Heart right ventricle (tissue), 16 donors: Measurements from ENCODE around the gene ITGA2. TPM values are rescaled to one million over a fixed set of nuclear protein-coding genes. Genes with fewer than 3 reads are reported as not detected.

Source experiments
- ATAC-seq, 8 donors: fragments of 200-7000 bp; cut with Tn5 transposase; one replicate each; pipeline ENCODE4 v1.9.1; 2020; ENCODE audit warnings: mild to moderate bottlenecking in 8 of 8, moderate library complexity in 8 of 8, moderate number of reproducible peaks in 1 of 8
- DNase-seq, 2 donors: peaks; one replicate each; pipeline ENCODE4 v3.0.0-alpha.2; 2020
- H3K27ac ChIP-seq, 10 donors: fragments of 200-600 bp; sonication (generic) in 2 of 10; one replicate each; pipeline versions ENCODE4 v1.5.0 to v1.8.0; 2020 to 2022; ENCODE audit warnings: mild to moderate bottlenecking in 3 of 10
- H3K27me3 ChIP-seq, 7 donors: fragments of 200-600 bp; one replicate each; pipeline ENCODE4 v1.8.0; 2021 to 2022; ENCODE audit warnings: mild to moderate bottlenecking in 2 of 7
- H3K36me3 ChIP-seq, 9 donors: fragments of 200-600 bp; sonication (generic) in 1 of 9; one replicate each; pipeline versions ENCODE4 v1.5.0 to v1.8.0; 2020 to 2022; ENCODE audit warnings: mild to moderate bottlenecking in 2 of 9
- H3K4me1 ChIP-seq, 9 donors: fragments of 200-600 bp; sonication (generic) in 1 of 9; one replicate each; pipeline versions ENCODE4 v1.5.0 to v1.8.0; 2020 to 2022; ENCODE audit warnings: mild to moderate bottlenecking in 4 of 9
- H3K4me3 ChIP-seq, 10 donors: fragments of 200-600 bp; sonication (generic) in 2 of 10; one replicate each; pipeline versions ENCODE4 v1.5.0 to v1.8.0; 2020 to 2022; ENCODE audit warnings: mild to moderate bottlenecking in 7 of 10, moderate library complexity in 2 of 10
- H3K9me3 ChIP-seq, 11 donors: fragments of 200-600 bp in 10 of 11; sonication (generic) in 2 of 11; one replicate each; pipeline versions ENCODE4 v1.5.0 to v1.8.0; 2013 to 2022; ENCODE audit warnings: mild to moderate bottlenecking in 2 of 11, control low read depth in 1 of 11, moderate library complexity in 1 of 11
- WGBS, 2 donors: extraction: QIAGEN DNeasy Blood & Tissue Kit; methylation state at CpG; one replicate each; pipeline ENCODE4 v1.1.7; 2013; ENCODE audit warnings: inconsistent platforms in 1 of 2; 5-methylcytosine and 5-hydroxymethylcytosine counted together
- intact Hi-C, 10 donors: fragments of 100-400 bp; cut with DNase I; formaldehyde crosslinking; loops; one replicate each; pipeline versions ENCODE4 v1.11.1 to v1.14.2; 2022
- polyA plus RNA-seq, 2 donors: library from polyadenylated mRNA; stranded (reverse); fragments of 200-250 nt; gene quantifications; one replicate each; pipeline ENCODE4 v1.2.3, GENCODE V29; 2013
- total RNA-seq, 10 donors: library from RNA; stranded (reverse); fragmentation: NEBNext Ultra II Directional in 3 of 10; extraction: Animal tissue kit (Norgen Biotek cat#: 25700) in 3 of 10; gene quantifications; one replicate each; pipeline versions ENCODE4 v1.2.1 to v1.2.4, GENCODE V29; 2021 to 2023
- TF ChIP-seq, protein P1 (sequence below), 9 donors: fragments of 200-600 bp; sonication (generic) in 2 of 9; IDR thresholded peaks; one replicate each; pipeline versions ENCODE4 v1.5.0 to v1.8.0; 2021 to 2022; ENCODE audit warnings: antibody characterized with exemption in 9 of 9, mild to moderate bottlenecking in 5 of 9, moderate library complexity in 1 of 9
- donor health status: Arrhythmogenic right ventricular cardiomyopathy.
- donor health status: ischemic (EF 13 %, LVEDD 7.1; RV severe dilation, severe dysfunction).
- donor health status: healthy with polysubstance abuse.
- donor health status: DM: no; HTN: yes; CAD: no.
- donor health status: DM: no; HTN: no; CAD: no.
- donor health status: ischemic (EF 25% LVEDD 6.9; RV normal size, moderate dysfunction).
- donor health status: ischemic (EF 25% LVEDD 5.7; RV mildly dilated, moderate dysfunction).
- donor health status: healthy.
- donor health status: DM: yes; HTN: yes; CAD: no.
- donor health status: Ischemic cardiomyopathy.
- donor health status: ischemic (EF 35%, LVEDD 5.7; RV mildly dilated, moderate dysfunction).
- donor health status: nonischemic (EF 11% LVEDD 7.7; RV severe dilation, severe dysfunction).
- donor health status: DM: yes; HTN: yes; CAD: no.
- donor health status: PGD.
- donor health status: ischemic (EF 29% LVEDD 5.4; RV normal size, mild dysfunction).
- donor health status: nonischemic (EF 23%, LVEDD 6.1; RV moderate dilation, normal function).

ITGA2 gene
- total and polyA plus RNA-seq, 12 donors, result 0.22 to 9.4 (median 0.92) TPM

DNA sequence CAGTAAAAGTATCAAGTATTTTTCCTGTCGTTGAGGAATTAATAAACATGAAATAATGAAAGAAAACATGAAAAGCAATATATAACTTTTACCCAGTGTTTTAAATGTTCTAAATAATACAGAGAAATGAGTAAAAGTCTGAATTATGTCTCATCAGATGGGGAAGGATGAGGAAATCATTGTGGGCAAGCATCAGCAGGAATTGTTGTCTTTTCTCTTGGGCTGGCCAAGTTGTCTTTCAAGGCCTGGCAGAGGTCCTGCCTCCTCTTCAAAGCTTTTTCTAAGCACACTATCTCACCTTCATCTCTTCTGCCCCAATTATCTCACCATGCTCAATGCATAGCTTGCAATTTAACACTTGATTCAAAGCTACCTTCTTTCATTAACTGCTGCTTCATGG, 78.5 kb downstream of the ITGA2 start:
- WGBS, 2 donors, result 0 to 44% methylated on average over 1 of the region's 1 CpG
- H3K36me3 ChIP-seq, result peaks cover 0 to 16% (median 0%) of the 10 kb centered on the region in 9 donors
- no peak for DNase-seq
- no peaks in the 10 kb centered on the region for H3K27me3 ChIP-seq
- intact Hi-C loops, result no loop called here
- TF ChIP-seq, protein P1, sequence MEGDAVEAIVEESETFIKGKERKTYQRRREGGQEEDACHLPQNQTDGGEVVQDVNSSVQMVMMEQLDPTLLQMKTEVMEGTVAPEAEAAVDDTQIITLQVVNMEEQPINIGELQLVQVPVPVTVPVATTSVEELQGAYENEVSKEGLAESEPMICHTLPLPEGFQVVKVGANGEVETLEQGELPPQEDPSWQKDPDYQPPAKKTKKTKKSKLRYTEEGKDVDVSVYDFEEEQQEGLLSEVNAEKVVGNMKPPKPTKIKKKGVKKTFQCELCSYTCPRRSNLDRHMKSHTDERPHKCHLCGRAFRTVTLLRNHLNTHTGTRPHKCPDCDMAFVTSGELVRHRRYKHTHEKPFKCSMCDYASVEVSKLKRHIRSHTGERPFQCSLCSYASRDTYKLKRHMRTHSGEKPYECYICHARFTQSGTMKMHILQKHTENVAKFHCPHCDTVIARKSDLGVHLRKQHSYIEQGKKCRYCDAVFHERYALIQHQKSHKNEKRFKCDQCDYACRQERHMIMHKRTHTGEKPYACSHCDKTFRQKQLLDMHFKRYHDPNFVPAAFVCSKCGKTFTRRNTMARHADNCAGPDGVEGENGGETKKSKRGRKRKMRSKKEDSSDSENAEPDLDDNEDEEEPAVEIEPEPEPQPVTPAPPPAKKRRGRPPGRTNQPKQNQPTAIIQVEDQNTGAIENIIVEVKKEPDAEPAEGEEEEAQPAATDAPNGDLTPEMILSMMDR (IDR thresholded peaks at IDR 0.05), result no peak
- no peaks in the 10 kb centered on the region for H3K9me3 ChIP-seq
- no peak for ATAC-seq
- H3K4me3 ChIP-seq, result no peak overlapping the region
- no peak overlapping the region for H3K27ac ChIP-seq
- peaks cover 0 to 9% (median 0%) of the 10 kb centered on the region in 9 donors for H3K4me1 ChIP-seq

DNA sequence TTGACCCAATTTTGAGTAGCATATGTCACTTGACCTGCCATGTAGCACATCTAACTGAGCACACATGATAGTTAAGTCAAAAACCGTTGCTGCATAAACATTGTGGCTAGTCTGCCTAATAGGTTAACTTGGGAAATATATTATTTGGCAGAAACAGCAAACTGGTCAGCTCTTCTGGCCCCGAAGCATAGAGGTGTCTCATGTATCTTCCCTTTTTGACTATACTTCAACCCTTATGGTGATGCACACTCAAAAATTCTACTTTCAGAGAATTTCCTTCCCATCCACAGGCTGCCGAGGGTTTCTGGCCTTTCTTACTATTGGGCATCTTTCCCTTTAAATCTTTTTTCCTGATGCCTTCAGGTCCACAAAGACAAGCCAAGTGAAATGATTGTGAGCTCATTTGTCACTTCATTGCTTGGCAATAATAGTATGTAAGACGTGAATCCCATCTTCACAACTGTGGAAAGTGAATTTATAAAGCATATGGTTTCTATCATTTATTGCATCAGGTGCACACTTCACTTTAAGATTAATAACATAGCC, 79.2 kb downstream of the ITGA2 start:
- WGBS, 2 donors, result 86 to 89% methylated on average over 4 of the region's 4 CpGs
- H3K4me1 ChIP-seq, result peaks cover 0 to 9% (median 0%) of the 10 kb centered on the region in 9 donors
- H3K4me3 ChIP-seq, result no peak overlapping the region
- ATAC-seq, result no peak
- no peaks in the 10 kb centered on the region for H3K9me3 ChIP-seq
- peaks cover 0 to 16% (median 0%) of the 10 kb centered on the region in 9 donors for H3K36me3 ChIP-seq
- H3K27ac ChIP-seq, result no peak overlapping the region
- no peak for DNase-seq
- intact Hi-C loops, result no loop called here
- TF ChIP-seq, protein P1 (IDR thresholded peaks at IDR 0.05), result no peak
- H3K27me3 ChIP-seq, result no peaks in the 10 kb centered on the region

- WGBS, 2 donors, result 91 to 94% methylated on average over 5 of the region's 5 CpGs
- peaks cover 0 to 9% (median 0%) of the 10 kb centered on the region in 9 donors for H3K4me1 ChIP-seq
- intact Hi-C loops, result no loop called here
- DNase-seq (no peak), ATAC-seq (peak in 1 of 8 donors; percentile 28)
- H3K4me3 ChIP-seq, result no peak overlapping the region
- no peaks in the 10 kb centered on the region for H3K27me3 ChIP-seq
- TF ChIP-seq, protein P1 (IDR thresholded peaks at IDR 0.05), result no peak
- H3K9me3 ChIP-seq, result no peaks in the 10 kb centered on the region
- peaks cover 0 to 16% (median 0%) of the 10 kb centered on the region in 9 donors for H3K36me3 ChIP-seq
- H3K27ac ChIP-seq, result no peak overlapping the region
These were observed 80.5 kb downstream of the ITGA2 start for GRCh38 chr5:53069626-53070025.

DNA sequence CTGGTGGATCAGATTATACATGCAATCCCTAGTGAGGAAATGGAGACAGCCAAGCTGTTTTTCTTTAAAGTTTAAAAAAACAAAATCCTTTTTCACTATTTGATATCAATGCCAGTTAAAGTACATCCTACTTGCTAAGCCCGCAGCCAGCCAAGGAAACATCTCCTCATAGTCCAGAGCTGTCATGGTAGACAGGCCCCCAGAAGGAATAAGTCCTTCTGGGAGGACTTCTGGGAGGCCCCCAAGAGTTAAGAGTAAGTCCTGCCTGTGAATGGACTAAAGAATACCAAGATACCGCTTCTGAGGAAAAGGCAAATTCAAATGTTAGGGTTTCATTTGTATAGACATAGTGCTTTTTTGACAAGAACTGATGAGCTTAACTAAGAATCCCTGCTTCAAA, 82.1 kb downstream of the ITGA2 start:
- intact Hi-C loops, result no loop called here

More for the DNA sequence above, 82.1 kb downstream of the ITGA2 start:
- peaks cover 0 to 4% (median 0%) of the 10 kb centered on the region in 9 donors for H3K4me1 ChIP-seq
- whole genome bisulfite sequencing, 2 donors, result 65 to 70% methylated on average over 2 of the region's 2 CpGs
- H3K9me3 ChIP-seq, result no peaks in the 10 kb centered on the region
- H3K36me3 ChIP-seq, result peaks cover 0 to 28% (median 0%) of the 10 kb centered on the region in 9 donors
- no peak overlapping the region for H3K27ac ChIP-seq
- TF ChIP-seq, protein P1 (IDR thresholded peaks at IDR 0.05), result no peak
- H3K4me3 ChIP-seq, result no peak overlapping the region
- DNase-seq, result no peak
- ATAC-seq, result no peak
- H3K27me3 ChIP-seq, result no peaks in the 10 kb centered on the region
